NCI-H1930 (cell line): ENCODE measurements around the gene RCBTB1.
"Not testable (repeated sequence)": the region's sequence is repeated elsewhere in the genome, so short reads cannot be mapped to it uniquely, and the experiment has no call there.

Experiments
- DNase-seq, 2 experiments: peaks; one replicate each; lab custom pipeline; 2025; lab: John Stamatoyannopoulos, UW

The RCBTB1 gene

GRCh38 chr13:49585220-49586157 lies at the start of gene RCBTB1:
Gene RCBTB1, minus strand, starts transcription at chr13:49585558. Its CDS starts 18,279 bp downstream, at chr13:49567279.
- DNase-seq, result peak; percentile 32 to 67

DNA sequence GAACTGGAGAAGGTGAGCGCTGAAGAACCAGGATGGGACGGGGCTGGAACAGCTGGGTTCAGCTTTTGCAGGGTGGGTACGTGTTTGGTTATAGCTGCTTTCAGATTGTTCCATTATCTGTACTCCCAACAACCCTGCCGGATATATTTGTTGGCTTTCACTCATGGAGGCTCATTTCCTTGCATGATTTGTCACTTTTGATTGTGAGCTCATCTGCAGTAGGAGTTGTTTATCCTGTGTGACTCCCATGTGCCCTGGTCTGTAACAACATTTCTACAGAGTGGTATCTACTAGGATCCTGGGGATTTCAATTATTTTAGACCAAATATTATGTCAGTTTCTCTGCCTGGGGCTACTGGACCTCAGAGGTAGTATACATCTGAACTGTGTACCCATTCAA lies 48.4 kb upstream of the RCBTB1 start:
- no peak for DNase-seq

DNA sequence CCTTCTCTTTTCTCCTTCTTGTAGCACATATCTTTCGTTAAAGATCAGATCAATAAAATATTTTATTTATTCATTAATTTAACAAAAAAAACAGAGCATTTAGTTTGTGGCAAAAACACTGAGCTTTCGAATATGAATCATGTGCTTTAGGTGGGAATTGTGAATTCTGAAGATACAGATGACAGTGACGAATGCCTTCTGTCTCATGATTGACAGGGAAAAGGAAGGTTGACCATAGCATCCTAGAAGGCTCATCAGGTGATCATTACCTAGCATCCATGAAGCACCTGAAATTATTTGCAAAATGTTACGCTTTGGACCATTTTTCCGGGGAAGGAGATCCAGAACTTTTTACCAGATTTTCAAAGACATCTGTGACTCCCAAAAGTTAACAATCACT lies 46.8 kb upstream of the RCBTB1 start:
- DNase-seq, result no peak

DNA sequence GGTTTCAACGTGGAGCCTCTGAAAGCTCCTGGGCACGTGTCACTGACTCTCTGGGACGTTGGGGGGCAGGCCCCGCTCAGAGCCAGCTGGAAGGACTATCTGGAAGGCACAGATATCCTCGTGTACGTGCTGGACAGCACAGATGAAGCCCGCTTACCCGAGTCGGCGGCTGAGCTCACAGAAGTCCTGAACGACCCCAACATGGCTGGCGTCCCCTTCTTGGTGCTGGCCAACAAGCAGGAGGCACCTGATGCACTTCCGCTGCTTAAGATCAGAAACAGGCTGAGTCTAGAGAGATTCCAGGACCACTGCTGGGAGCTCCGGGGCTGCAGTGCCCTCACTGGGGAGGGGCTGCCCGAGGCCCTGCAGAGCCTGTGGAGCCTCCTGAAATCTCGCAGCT lies 45.2 kb upstream of the RCBTB1 start:
- DNase-seq, result no peak

DNA sequence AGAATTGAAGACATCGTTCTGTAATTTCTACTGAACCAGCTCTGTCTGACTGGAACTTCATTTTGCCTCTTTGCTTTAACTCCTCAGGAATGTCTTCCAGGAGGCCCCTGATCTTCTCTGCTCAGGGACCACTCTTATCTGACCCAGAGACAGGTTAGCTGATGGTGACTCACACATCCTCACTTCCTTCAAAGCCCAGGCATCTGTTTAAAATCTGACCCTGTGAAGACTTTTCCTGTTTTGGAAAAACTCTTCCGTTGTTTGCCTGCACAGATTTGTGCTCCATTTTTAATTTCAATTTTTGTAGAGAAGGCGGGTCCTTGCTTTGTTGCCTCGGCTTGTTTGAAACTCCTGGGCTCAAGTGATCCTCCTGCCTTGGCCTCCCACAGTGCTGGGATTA lies 44.6 kb upstream of the RCBTB1 start:
- DNase-seq, result no peak

DNA sequence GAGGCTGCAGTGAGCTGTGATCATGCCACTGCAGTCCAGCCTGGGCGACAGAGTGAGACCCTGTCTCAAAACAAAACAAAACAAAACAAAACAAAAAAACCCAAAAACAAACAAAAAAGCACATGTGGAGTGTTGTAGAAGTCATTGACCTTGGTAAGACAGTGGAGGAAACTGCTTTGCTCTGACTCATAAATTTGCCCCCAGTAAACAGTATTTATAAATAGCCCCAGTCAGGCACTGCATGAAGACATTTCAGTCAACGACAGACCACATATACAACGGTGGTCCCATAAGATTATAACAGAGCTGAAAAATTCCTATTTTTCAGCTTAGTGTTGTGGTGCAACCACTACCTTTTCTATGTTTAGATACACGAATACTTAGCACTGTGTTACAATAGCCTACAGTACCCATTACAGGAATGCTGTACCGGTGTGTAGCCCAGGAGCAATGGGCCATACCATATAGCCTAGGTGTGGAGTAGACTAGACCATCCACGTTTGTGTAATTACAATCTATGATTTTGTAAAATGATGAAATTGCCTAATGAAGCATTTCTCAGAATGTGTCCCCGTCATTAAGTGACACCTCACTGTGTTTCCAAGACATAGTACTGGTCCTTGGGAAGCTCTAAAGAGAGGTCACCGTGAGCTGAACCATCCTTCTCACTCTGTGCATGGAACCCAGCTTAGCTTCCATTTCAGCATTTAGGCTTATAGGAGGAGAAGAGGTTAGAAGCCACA lies 44.0 kb upstream of the RCBTB1 start:
- no peak for DNase-seq

GRCh38 chr13:49627831-49628652 lies 42.7 kb upstream of the RCBTB1 start, which contains the start of gene ARL11:
Gene ARL11, plus strand, starts transcription at chr13:49628507. Its CDS starts 1,941 bp downstream, at chr13:49630448.
- no peak for DNase-seq

GRCh38 chr13:49625392-49626079 lies 40.2 kb upstream of the RCBTB1 start:
- no peak for DNase-seq

DNA sequence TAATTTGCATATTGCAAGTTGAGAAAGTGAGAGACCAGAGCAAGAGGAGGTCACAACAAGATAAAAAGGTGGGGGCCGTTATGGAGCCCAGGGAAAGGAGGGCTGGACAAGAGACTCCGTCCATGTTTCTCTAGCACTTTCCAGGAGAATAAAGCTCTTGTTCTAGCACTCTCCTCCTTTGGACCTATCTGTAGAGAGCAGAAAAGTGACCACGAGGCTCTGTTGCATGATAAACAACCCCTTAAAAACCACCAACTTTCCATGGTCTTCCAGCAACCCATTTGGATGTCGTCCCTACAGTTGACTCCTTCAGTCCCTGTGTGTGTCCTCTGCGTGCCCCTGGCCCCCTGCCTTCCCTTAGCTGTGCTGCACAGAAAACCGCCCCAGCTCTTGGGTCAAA lies 38.9 kb upstream of the RCBTB1 start:
- DNase-seq, result no peak

DNA sequence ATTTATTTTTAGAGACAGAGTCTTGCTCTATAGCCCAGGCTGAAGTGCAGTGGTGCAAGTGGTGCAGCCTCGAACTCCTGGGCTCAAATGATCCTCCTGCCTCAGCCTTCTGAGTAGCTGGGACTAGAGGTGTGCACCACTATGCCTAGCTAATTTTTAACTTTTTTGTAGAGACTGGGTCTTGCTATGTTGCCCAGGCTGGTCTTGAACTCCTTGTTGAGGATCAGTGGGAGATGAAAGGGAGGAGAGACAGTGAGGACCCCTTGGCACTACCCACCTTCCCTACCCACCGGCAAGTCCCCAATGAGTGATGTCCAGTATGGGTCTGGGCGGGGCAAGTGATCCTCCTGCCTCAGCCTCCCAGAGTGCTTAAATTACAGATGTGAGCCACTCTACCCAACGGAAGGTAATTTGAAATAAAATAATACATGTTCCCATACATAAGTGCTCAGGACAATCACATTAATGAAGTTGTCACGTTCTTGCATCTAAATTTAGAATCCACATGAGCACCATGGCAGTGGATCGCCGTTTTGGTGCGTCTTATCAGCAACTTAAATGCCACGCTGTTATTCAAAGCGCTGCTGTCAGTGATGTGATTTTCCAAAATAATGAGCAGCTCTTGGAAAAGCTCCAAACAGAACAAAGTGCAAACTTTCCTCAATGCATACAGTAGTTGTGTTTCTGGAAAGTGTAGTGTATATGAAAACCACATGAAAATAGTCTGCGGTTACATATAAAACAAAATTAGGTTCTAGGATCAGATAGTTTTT lies 37.0 kb upstream of the RCBTB1 start:
- DNase-seq, result no peak

DNA sequence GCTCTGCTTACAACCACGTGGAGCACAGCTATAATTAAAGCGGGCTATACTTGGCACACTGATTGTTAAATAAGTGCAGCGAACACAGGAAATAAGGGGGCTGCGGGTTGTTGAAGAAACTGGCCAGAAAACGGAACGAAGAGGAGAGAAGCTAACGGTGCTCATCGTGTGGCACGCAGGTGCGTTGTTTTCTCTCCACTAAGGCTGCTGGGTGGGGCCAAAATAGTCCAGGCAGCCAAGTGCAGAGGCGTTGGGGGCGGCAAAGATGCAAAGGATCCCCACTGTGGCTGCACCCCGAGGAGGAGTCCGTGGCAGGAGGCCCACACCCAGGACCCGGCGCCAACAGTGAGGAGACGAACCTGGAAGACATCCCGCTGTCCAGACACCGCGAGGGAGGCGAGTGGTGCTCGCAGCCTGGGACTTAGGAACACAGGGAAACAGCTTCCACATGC lies 34.8 kb upstream of the RCBTB1 start:
- DNase-seq, result no peak

DNA sequence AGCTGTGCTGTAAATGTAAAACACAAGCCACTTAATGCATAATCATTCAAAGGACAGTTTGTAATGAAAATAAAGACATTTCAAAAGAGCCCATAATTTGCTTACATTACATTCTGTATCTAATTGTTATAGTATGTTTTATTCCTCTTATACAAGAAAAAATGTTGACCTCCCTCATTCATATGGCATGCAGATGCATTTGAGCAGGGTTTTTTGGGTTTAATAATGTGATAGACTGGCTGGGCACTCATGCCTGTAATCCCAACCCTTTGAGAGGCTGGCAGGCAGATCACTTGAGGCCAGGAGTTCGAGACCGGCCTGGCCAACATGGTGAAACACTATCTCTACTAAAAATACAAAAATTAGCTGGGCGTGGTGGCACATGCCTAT lies 31.3 kb upstream of the RCBTB1 start:
- no peak for DNase-seq

- no peak for DNase-seq
Measured at GRCh38 chr13:49615836-49616675, 30.7 kb upstream of the RCBTB1 start.

- not testable (repeated sequence) for DNase-seq
Measured at GRCh38 chr13:49612042-49612441, 26.7 kb upstream of the RCBTB1 start.

- no peak for DNase-seq
Measured at GRCh38 chr13:49610176-49610575, 24.8 kb upstream of the RCBTB1 start.

- no peak for DNase-seq
Measured at GRCh38 chr13:49608651-49609331, 23.4 kb upstream of the RCBTB1 start.

- DNase-seq, result no peak
Measured at GRCh38 chr13:49607761-49608160, 22.4 kb upstream of the RCBTB1 start.

DNA sequence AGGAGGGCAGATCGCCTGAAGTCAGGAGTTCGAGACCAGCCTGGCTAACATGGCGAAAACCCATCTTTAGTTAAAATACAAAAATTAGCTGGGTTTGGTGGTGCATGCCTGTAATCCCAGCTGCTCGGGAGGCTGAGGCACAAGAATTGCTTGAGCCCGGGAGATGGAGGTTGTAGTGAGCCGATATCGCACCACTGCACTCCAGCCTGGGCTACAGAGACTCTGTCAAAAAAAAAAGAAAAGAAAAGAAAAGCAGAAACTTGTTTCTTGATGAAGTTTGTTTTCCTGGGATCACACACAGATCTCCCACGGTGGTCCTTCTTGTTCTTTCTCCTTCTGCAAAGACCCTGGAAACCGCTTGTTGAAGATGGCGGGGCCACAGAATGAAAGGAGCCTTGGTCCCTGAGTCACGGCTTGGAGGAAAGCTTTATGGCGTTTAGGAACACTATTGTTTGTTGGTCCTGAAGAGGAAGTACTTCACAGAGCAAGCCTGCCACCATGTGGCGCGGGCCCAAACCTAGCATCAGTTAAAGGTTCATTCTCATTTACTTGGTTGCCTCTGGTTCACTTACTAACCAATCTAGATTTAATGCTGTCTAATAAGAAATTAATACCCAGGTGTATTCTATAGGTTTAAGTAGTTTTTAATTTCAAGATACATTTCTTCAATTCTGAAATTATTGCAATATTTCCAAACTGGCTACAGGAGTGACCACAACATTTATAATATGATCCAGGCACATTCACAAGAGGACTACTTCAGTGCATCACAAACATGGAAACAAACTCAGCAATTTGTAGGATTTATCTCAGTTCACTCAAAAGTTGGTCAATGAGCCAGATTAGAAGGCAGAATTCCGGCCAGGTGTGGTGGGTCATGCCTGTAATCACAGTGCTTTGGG lies 21.6 kb upstream of the RCBTB1 start:
- peak; percentile 76 to 82 for DNase-seq
